ENCODE measurements around the gene WEE1.

The WEE1 gene

DNA sequence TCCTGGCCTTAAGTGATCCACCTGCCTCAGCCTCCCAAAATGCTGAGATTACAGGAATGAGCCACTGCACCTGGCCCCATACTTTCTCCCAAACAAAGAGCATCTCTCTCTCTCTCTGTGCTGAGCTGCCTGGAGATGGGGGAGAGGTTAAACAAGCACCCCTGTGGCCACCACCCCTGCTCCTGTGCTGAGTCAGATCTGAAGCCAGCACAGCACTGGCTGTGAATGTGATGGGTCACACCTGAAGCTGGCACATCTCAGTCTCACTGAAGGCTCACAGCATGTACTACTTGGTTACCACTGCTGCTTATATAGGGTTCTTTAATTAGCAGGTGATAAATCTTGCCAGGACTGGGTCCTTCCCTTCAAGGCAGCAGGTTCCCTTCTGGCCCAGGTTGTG is 10.8 kb upstream of the WEE1 start:
- Histone ChIP-seq H3K4me2 (no peak overlapping the region), H4K20me1 (no peaks in the 10 kb centered on the region), H3K9ac (no peak overlapping the region), H3K9me3 (replicated peaks in 1 of 11) (peaks cover 27 to 42% (median 33%) of the 10 kb centered on the region in 11 experiments), H3K27ac (no peak overlapping the region), H3K4me1 (peaks cover 0 to 10% (median 0%) of the 10 kb centered on the region in 10 experiments; a peak in 8 of 20 replicates), H3K4me3 (no peak overlapping the region), H3K27me3 (no peaks in the 10 kb centered on the region), H3K36me3 (peaks cover 0 to 7% (median 0%) of the 10 kb centered on the region in 11 experiments; a peak in 1 of 22 replicates)
- no peak for TF ChIP-seq Cebpa-rat (IDR thresholded peaks at IDR 0.05)

- H3K4me3 ChIP-seq, result no peak overlapping the region
Observed at GRCh38 chr11:9563196-9563730, 10.2 kb upstream of the WEE1 start.

DNA sequence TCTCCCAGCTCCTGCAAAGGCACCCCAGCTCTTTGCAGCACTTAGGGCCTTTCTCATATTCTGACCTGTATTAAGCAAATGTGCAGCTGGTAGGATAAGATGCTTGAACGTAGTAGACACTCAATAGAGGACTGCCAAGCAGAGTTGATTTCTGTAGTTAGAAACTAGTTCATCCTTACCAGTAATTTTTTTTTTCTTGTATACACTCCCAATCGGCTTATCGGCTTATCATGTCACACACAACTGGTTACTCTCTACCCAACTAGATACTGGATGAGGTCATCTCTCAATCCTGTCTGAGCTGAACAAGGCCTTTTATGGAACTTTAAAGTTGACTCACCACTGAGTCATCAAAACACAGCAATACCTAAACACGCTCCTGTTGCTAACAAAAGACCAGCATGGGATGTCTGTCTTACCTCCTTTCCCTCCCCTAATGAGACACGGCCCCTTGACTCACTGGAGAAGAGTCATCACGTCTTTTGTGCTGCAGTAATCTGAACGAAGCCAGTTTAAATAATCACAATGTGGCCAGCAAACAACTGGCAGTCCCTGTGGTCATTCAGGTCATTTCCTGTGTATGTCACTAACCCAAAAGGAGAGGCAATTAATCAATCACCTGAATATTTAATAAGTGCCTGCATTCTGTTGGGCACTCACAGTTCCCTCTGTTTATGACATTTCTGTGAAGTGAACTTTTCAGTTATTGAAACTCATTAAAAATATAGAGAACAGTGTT is 7.5 kb upstream of the WEE1 start:
- Histone ChIP-seq H3K9me3 (replicated peaks in 1 of 11) (peaks cover 11 to 18% (median 13%) of the 10 kb centered on the region in 11 experiments), H3K9ac (no peak overlapping the region), H3K4me3 (no peak overlapping the region), H3K27ac (peak overlapping the region in 1 of 11 experiments; percentile 1; a peak in 1 of 22 replicates), H3K27me3 (no peaks in the 10 kb centered on the region), H4K20me1 (no peaks in the 10 kb centered on the region), H3K4me2 (peak overlapping the region in 3 of 11 experiments; percentile 22 to 47 (median 31); a peak in 6 of 22 replicates), H3K4me1 (peaks cover 8 to 19% (median 14%) of the 10 kb centered on the region in 10 experiments), H3K36me3 (peaks cover 0 to 2% (median 0%) of the 10 kb centered on the region in 11 experiments; a peak in 1 of 22 replicates)
- TF ChIP-seq Cebpa-rat (IDR thresholded peaks at IDR 0.05), result no peak

More at GRCh38 chr11:9563196-9563730, 10.2 kb upstream of the WEE1 start:
- no peak overlapping the region for H3K27ac ChIP-seq
- peaks cover 27 to 42% (median 33%) of the 10 kb centered on the region in 11 experiments for H3K9me3 ChIP-seq (replicated peaks in 1 of 11)
- no peak overlapping the region for H3K4me2 ChIP-seq
- peaks cover 0 to 7% (median 0%) of the 10 kb centered on the region in 11 experiments; a peak in 1 of 22 replicates for H3K36me3 ChIP-seq
- no peaks in the 10 kb centered on the region for H4K20me1 ChIP-seq
- H3K4me1 ChIP-seq, result peaks cover 0 to 10% (median under 1%) of the 10 kb centered on the region in 10 experiments; a peak in 8 of 20 replicates
- no peaks in the 10 kb centered on the region for H3K27me3 ChIP-seq
- no peak for TF ChIP-seq Cebpa-rat (IDR thresholded peaks at IDR 0.05)
- no peak overlapping the region for H3K9ac ChIP-seq

GRCh38 chr11:9566561-9567063 is 6.9 kb upstream of the WEE1 start:
- TF ChIP-seq Cebpa-rat (IDR thresholded peaks at IDR 0.05), result no peak
- peak overlapping the region in 2 of 11 experiments; percentile 22 to 31; a peak in 3 of 22 replicates for H3K4me2 ChIP-seq
- no peaks in the 10 kb centered on the region for H3K27me3 ChIP-seq
- peaks cover 5 to 12% (median 6%) of the 10 kb centered on the region in 11 experiments; a peak in 19 of 22 replicates for H3K9me3 ChIP-seq (replicated peaks in 1 of 11)
- H3K36me3 ChIP-seq, result no peaks in the 10 kb centered on the region
- H3K9ac ChIP-seq, result no peak overlapping the region
- no peak overlapping the region for H3K4me3 ChIP-seq
- peaks cover 8 to 20% (median 14%) of the 10 kb centered on the region in 10 experiments for H3K4me1 ChIP-seq
- H3K27ac ChIP-seq, result peak overlapping the region in 1 of 11 experiments; percentile 1; a peak in 1 of 22 replicates
- no peaks in the 10 kb centered on the region for H4K20me1 ChIP-seq

- Histone ChIP-seq H3K36me3 (no peaks in the 10 kb centered on the region), H3K4me1 (peaks cover 16 to 28% (median 21%) of the 10 kb centered on the region in 10 experiments), H3K27ac (no peak overlapping the region)
Observed at GRCh38 chr11:9567401-9567800, 6.1 kb upstream of the WEE1 start.

DNA sequence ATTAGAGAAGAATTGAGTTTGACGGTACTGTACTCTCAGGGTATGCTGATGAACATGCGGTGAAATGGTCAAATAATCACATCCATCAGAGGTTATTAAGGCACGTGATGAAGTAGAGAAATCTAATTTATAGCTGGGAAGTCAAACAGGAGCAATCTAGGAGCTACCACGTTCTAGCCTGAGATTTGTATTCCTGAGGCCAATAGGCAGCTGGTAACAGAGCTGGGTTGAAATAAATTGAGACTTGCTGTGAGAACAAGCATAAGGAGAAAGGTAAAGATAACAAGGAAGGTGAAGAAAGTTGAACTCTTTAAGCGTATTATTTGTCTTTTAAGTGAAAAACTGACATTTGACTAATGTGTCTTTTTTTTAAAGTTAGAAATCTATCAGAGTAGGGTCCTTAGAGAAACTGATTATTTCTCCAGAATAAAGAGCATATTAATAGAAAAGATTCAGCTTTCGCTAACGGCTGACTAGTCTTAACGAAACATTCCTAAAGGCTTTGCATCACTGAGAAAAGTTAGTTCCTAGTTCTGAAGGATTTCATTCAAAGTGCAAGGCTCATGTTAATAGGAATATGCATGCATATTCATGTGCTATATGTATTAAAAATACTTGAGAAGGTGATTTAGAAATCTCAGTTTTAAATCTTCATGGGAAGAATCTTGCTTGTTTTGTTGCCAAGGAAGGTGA is 5.2 kb upstream of the WEE1 start:
- Histone ChIP-seq H3K4me2 (peak overlapping the region in 5 of 11 experiments; percentile 20 to 53 (median 41); a peak in 8 of 22 replicates), H3K36me3 (no peaks in the 10 kb centered on the region), H3K4me3 (no peak overlapping the region), H3K9ac (no peak overlapping the region), H3K27ac (peak overlapping the region in 2 of 11 experiments; percentile 41 to 48; a peak in 2 of 22 replicates), H3K9me3 (replicated peaks in 1 of 11) (0 out of 22 replicates have a peak, but pooled peaks cover 0 to 2% (median 0%) of the 10 kb centered on the region in 11 experiments), H3K27me3 (no peaks in the 10 kb centered on the region), H4K20me1 (no peaks in the 10 kb centered on the region), H3K4me1 (peaks cover 18 to 30% (median 24%) of the 10 kb centered on the region in 10 experiments)
- TF ChIP-seq Cebpa-rat (IDR thresholded peaks at IDR 0.05), result no peak

More at GRCh38 chr11:9567401-9567800, 6.1 kb upstream of the WEE1 start:
- TF ChIP-seq Cebpa-rat (IDR thresholded peaks at IDR 0.05), result no peak
- Histone ChIP-seq H3K27me3 (no peaks in the 10 kb centered on the region), H3K9me3 (replicated peaks in 1 of 11) (peaks cover 0 to 5% (median 0%) of the 10 kb centered on the region in 11 experiments; a peak in 1 of 22 replicates), H3K9ac (no peak overlapping the region), H3K4me2 (no peak overlapping the region), H3K4me3 (no peak overlapping the region), H4K20me1 (no peaks in the 10 kb centered on the region)

DNA sequence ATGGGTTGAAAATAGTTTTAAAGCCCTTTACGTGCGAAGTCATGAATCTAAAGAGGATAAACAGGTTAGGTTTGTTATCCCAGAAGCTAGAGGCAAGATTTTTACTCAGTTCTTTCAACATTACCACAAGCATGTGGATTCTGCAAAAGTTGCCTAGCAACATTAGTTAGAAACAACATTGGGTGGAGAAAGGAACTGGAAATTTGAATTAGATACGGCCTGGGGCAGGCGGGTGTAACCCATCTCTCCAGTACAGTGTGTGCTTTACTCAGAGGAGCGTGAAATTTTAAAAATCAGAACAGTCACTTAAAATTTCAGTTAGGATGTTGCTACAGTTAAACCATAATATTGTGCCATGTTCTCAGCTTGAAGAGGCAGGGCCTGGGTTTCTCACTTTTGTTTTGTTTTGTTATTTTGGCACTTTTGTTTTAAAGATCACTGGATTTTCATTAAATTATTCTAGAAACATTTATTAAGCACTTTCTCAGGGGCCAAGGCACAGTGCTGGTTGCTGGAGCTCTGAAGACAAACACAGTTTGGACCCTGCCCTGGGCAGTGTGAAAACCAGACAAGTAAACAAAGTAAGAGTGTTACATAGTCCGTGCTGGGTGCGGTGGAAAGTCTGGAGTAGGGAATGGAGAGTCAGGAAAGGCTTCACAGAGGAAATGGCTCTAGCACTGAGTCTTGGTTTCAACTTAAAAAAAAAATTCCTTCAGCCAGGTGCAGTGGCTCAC is 4.4 kb upstream of the WEE1 start:
- no peak overlapping the region for H3K4me3 ChIP-seq
- TF ChIP-seq Cebpa-rat (IDR thresholded peaks at IDR 0.05), result no peak
- no peaks in the 10 kb centered on the region for H3K36me3 ChIP-seq
- 0 out of 22 replicates have a peak, but pooled peaks cover 0 to 2% (median 0%) of the 10 kb centered on the region in 11 experiments for H4K20me1 ChIP-seq
- H3K9me3 ChIP-seq (replicated peaks in 1 of 11), result no peaks in the 10 kb centered on the region
- H3K4me2 ChIP-seq, result peak overlapping the region in 10 of 11 experiments; percentile 6 to 57 (median 34); a peak in 16 of 22 replicates
- H3K27ac ChIP-seq, result peak overlapping the region in 6 of 11 experiments; percentile 21 to 51 (median 32); a peak in 7 of 22 replicates
- H3K9ac ChIP-seq, result peak overlapping the region in 3 of 11 experiments; percentile 17 to 35 (median 27); a peak in 4 of 22 replicates
- H3K27me3 ChIP-seq, result no peaks in the 10 kb centered on the region
- H3K4me1 ChIP-seq, result peaks cover 18 to 30% (median 24%) of the 10 kb centered on the region in 10 experiments

Measured in BLaER1 treated with 17β-estradiol and CSF1 and Interleukin-3, amounts not matched to agents 10 nM and 100 nM (cell line).